ENCODE data around the gene ABCA3.

DNA sequence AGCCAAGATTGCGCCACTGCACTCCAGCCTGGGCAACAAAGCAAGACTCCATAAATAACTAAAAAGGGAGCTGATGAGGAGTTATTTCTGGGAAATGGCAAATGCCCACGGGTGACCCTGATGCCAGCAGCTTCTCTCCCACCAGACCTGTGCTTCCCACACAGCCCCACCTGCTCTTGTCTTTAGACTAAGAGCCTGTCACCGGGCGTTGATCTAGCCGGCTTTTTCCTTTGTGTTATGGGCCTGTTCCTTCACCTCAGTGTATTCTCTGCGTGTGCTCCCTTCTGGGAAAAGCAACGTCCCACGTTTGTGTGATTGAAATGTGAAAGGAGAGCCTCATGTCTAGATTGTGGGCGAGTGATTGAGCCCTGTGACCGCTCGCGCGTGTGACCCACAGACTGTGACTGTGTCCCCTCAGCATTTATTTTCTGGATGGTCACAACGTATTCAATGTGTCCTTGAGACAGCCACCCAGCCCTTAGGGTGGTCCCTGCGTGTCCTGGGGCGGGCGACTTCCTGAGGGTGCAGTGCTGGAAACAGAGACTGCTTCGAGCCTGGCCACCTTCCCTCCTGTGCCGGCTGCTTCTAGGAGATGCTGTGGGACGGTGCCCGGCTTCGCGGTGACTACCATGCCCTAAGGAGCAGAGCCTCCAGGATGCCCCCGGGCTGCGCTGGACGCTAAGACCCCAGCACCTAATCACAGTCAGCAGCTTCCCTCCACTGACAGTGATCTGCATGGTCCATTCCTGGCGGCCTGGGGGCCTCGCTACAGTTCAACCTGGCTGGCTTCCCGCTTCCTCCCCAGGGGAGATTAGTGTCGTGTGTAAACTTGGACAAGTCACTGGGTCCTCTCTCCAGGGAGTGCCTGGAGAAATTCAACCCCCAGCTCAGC lies 64.8 kb downstream of the ABCA3 start:
- TF ChIP-seq, protein P1, sequence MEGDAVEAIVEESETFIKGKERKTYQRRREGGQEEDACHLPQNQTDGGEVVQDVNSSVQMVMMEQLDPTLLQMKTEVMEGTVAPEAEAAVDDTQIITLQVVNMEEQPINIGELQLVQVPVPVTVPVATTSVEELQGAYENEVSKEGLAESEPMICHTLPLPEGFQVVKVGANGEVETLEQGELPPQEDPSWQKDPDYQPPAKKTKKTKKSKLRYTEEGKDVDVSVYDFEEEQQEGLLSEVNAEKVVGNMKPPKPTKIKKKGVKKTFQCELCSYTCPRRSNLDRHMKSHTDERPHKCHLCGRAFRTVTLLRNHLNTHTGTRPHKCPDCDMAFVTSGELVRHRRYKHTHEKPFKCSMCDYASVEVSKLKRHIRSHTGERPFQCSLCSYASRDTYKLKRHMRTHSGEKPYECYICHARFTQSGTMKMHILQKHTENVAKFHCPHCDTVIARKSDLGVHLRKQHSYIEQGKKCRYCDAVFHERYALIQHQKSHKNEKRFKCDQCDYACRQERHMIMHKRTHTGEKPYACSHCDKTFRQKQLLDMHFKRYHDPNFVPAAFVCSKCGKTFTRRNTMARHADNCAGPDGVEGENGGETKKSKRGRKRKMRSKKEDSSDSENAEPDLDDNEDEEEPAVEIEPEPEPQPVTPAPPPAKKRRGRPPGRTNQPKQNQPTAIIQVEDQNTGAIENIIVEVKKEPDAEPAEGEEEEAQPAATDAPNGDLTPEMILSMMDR (IDR thresholded peaks at IDR 0.05; ENCODE audit: low read depth, low read length) = no peak
- no peak for TF ChIP-seq EZH2phosphoT487 (IDR thresholded peaks at IDR 0.05; ENCODE audit: low read depth)
